ENCODE data around the gene ATP6V0A1.
A peak's percentile ranks its signal among the peaks of the same experiment; 100 is the strongest.
"Not testable (repeated sequence)": the region's sequence is repeated elsewhere in the genome, so short reads cannot be mapped to it uniquely, and the experiment has no call there.

The ATP6V0A1 gene

GRCh38 chr17:42519546-42520491 is 61.1 kb downstream of the ATP6V0A1 start:
- peak; percentile 90 for DNase-seq (ENCODE audit: low spot score)

DNA sequence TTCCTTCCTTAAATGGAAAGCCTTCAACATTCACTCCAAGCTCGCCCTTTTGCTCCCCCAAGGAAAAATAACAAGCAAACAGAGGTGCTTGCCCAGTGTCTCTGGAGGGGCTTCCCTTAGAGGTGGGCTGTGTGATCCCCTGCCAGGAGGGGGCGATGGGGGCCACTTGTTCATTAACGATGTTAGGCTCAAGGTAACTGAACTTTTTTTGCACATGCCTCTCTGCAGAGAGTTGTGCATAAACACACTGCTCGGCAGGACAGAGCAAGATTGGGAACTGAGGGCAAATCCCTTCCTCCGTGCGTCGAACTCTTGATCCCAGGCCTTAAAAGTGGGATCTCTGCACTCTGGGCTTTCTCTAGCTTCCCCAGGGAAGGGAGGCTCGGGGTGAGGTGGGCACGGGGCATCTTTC is 61.9 kb downstream of the ATP6V0A1 start:
- DNase-seq (ENCODE audit: low spot score): no peak

- no peak for DNase-seq (ENCODE audit: low spot score)
These were observed 62.4 kb downstream of the ATP6V0A1 start for GRCh38 chr17:42521036-42521435.

- DNase-seq (ENCODE audit: low spot score): no peak
These were observed 63.1 kb downstream of the ATP6V0A1 start for GRCh38 chr17:42521666-42522262.

GRCh38 chr17:42522263-42522790 is 63.6 kb downstream of the ATP6V0A1 start:
- no peak for DNase-seq (ENCODE audit: low spot score)

GRCh38 chr17:42522798-42523278 is 64.2 kb downstream of the ATP6V0A1 start:
- no peak for DNase-seq (ENCODE audit: low spot score)

DNA sequence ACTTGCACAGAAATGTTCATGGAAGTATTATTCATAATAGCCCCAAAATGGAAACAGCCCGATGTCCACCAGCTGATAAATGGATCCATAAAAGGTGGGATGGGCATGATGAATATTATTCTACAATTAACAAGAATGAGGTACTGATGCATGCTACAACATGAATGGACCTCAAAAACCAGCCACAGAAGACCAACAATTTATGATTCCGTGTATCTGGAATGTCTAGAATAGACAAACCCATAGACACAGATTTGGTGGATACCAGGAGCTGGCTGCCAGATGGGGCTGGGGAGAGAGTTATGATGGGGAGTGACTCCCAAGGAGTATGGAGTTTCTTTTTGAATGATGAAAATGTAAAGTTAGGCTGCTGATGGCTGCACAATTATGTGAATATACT is 66.5 kb downstream of the ATP6V0A1 start:
- no peak for DNase-seq (ENCODE audit: low spot score)

GRCh38 chr17:42526031-42526444 is 67.4 kb downstream of the ATP6V0A1 start:
- no peak for DNase-seq (ENCODE audit: low spot score)

GRCh38 chr17:42527932-42528331 is 69.3 kb downstream of the ATP6V0A1 start:
- DNase-seq (ENCODE audit: low spot score): no peak

- no peak for DNase-seq (ENCODE audit: low spot score)
These were observed 70.4 kb downstream of the ATP6V0A1 start for GRCh38 chr17:42529061-42529460.

DNA sequence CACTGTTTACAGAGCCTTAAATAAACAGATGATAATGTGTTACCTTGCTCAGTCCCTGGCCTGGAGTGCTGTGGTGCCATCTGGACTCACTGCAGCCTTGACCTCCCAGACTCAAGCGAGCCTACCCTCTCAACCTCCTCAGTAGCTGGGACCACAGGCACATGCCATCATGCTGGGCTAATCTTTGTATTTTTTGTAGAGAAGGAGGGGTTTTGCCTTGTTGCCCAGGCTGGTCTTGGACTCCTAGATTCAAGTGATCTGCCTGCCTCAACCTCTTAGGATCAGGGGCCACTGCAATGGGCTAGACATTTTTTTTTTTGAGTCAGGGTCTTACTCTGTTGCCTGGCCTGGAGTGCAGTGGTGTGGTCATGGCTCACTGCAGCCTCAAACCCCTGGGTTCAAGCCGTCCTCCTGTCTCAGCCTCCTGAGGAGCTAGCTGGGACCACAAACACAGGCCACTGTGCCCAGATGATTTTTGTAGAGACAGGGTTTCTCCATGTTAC is 72.3 kb downstream of the ATP6V0A1 start:
- DNase-seq (ENCODE audit: low spot score): no peak

DNA sequence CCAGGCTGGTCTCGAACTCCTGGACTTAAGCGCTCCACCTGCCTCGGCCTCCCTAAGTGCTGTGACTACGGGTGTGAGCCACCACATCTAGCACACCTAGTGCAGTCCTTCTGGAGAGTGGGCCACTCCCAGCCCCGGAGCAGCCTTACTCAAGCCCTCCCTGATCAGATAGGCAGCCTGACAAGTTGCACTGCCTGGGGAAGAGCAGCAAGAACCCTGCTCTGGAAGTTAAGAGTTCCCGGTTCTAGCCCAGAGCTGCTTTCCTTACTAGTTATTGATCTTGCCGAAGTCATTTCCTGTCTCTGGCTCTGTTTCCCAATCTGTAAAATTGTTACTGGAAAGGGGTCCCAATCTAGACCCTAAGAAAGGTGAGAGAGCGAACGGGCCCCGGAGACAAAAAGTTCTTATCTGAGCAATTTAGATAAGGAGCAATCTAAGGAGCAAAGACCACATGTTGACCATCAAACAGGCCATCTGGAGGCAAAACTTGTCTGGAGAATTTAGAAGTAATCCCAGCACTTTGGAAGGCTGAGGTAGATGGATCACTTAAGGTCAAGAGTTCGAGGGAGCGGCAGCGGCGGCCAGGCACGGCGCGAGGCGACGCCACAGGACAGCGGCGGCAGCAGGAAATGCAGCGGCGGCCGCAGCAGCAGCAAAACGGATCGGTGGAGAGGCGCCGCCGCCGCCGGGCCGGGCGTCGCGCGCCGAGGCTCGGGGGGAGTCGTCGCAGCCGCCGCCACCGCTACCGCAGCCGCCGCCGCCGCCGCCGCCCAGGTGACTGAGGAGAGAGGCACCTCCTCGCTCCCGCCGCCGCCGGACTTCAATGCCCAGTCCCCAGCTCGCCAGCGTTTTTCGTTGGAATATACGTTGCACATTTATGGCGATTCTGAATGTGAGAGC is 73.0 kb downstream of the ATP6V0A1 start:
- DNase-seq (ENCODE audit: low spot score): no peak

DNA sequence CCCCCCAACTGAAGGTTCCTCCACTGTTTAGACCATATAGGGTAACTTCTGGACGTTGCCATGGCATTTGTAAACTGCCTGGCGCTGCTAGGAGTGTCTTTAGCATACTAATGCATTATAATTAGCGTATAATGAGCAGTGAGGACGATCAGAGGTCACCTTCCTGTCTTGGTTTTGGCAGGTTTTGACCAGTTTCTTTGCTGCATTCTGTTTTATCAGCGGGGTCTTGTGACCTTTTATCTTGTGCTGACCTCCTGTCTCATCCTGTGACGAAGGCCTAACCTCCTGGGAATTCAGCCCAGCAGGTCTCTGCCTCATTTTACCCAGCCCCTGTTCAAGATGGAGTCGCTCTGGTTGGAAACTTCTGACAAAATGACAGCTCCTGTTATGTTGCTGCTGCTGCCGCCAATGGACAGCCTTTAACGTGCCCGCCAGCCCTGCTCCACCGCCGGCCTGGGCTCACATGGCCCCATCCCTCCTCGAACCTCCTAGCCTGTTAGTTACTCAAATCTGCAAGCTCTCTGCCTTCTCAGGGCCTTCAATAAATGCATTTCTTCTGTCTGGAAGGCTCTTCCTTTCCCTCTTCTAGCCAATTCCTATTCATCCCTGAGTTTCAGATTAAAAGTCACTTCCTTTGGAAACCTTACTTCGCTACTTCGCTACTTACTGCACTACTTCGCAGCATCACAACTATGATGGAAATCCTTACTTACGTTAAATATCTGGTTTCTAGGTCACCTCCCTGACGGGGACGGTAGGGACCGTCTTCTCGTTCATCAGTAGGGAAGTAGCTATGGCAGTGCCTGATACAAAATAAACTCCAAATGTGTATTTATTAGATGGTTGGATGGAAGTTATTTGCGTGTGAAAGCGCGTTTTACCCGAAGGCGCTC is 76.7 kb downstream of the ATP6V0A1 start:
- no peak for DNase-seq (ENCODE audit: low spot score)

DNA sequence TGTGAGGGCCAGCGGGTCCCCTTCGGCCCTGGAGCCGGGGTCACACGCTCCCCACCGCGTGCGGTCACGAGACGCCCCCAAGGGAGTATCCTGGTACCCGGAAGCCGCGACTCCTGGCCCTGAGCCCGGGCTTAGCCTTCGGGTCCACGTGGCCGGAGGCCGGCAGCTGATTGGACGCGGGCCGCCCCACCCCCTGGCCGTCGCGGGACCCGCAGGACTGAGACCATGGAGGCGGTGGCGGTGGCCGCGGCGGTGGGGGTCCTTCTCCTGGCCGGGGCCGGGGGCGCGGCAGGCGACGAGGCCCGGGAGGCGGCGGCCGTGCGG is 77.3 kb downstream of the ATP6V0A1 start, which contains the start of gene NAGLU:
TSS of gene NAGLU (plus strand) at position 194 of the 324 bp plus-strand sequence. CDS start at position 226, 32 bp downstream.
- peak; percentile 97 for DNase-seq (ENCODE audit: low spot score)

GRCh38 chr17:42536372-42537155 is 77.9 kb downstream of the ATP6V0A1 start:
- DNase-seq (ENCODE audit: low spot score): peak; percentile 87

DNA sequence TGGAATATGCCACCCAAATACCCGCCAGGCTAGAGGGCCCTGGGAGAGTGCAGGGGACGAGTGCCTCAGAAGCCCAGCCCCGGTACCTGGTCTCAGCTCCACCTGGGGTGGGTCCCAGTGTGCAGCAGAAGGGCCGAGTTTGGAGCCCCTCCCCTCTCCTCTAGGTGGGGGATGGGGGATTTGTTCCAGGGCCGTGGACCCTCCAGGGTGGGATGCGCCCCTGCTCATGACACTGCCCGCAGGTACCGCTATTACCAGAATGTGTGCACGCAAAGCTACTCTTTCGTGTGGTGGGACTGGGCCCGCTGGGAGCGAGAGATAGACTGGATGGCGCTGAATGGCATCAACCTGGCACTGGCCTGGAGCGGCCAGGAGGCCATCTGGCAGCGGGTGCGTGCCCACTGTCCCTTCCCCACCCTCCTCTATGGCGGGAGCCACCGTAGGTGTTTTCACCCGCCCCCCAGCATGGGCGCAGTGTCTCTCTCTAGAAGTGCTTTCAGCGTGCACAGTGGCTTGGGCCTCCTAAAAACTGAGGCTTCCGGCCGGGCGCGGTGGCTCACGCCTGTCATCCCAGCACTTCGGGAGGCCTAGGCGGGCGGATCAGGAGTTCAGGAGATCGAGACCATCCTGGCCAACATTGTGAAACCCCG is 78.6 kb downstream of the ATP6V0A1 start:
- DNase-seq (ENCODE audit: low spot score): no peak

- DNase-seq (ENCODE audit: low spot score): no peak
These were observed 79.3 kb downstream of the ATP6V0A1 start for GRCh38 chr17:42537826-42538451.

GRCh38 chr17:42538482-42538881 is 79.8 kb downstream of the ATP6V0A1 start:
- no peak for DNase-seq (ENCODE audit: low spot score)

GRCh38 chr17:42540558-42540957 is 81.9 kb downstream of the ATP6V0A1 start:
- not testable (repeated sequence) for DNase-seq (ENCODE audit: low spot score)

Measured in left forelimb (tissue), 1 donor.